DMS153 (cell line): ENCODE results near the gene OR5AU1.

Source experiments
- DNase-seq: peaks from one replicate; lab custom pipeline; 2025; lab: John Stamatoyannopoulos, UW

The OR5AU1 gene

DNA sequence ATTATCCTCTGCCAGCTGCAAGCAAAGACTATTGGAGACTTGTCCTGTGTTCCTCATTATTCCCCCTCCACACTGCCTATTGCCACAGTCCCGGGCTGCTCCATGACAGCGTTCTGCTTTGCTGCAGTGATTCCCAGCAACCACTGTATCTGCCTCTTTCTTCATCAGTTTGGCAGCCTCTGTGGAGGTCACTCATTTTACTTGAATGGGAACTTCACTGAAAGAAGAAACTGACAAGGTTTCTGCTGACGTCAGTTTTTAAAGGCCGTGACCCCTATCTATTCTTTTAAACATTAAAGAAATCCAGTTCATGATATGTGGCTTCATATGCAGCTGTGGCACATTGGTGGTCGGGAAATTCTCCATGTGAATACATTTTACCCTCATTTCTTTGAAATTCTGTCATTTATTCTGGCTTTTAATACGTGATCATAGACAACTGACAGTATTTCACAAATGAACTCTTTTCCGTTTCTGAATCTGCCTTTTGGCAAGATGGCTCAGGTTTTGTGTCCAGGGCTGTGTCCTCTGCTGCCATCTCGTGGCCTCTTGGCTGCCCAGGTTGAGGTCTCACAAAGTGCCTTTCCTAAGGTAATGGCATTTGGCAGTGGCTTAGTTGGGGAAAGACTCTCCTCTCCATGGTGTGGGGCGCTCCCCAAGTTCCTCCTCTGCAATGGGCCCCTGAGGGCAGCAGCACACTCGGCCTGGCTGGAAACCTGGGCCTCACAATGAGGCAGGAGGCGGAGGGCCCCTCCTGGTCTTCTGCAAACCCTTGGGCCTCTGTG lies 49.2 kb downstream of the OR5AU1 start:
- DNase-seq: peak; percentile 55

DNA sequence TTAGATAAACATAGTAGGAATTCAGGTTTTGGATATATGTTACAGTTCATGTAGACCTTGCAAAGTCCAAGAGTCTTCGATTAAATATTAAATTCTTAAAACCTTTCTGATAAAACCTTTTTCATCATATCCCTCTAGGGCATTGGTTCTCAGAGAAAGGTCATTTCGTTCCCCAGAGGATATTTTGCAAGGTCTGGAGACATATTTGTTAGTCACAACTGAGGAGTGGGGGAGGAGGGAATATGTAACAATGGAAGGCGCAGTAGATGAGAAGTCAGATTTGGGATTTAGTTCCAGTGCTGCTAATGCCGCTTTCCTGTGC lies 49.7 kb downstream of the OR5AU1 start:
- DNase-seq: no peak

DNA sequence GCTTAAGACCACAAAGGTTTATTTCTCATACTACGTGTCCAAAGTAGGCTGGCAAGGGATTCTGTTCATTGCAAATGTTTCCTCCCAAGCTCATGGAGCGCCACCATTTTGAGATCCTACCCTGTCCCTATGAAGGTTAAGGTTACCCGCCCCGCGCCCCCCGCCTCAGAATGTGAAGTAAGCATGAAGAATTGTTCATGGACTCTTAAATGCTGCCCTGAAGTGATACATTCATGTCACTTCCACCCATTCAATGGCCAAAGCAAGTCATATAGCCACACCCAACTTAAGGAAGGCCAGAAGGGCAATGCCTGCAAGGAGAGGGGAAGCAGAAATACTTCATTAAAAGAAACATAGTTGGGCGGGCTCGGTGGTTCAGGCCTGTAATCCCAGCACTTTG lies 50.8 kb downstream of the OR5AU1 start:
- DNase-seq: no peak
